HEK293T (cell line): Measurements from ENCODE around the gene GJA10.

Experiments used
- ARNT ChIP-seq: fragments of 450-650 bp; IDR thresholded peaks from 2 replicates; pipeline ENCODE4 v1.6.1; 2017; ENCODE audit warnings: mild to moderate bottlenecking
- BHLHE40 ChIP-seq: fragments of 450-650 bp; IDR thresholded peaks from 2 replicates; pipeline ENCODE4 v1.6.1; 2016; ENCODE audit warnings: mild to moderate bottlenecking, moderate library complexity, borderline replicate concordance
- CTBP1 ChIP-seq: fragments of 450-650 bp; IDR thresholded peaks from 2 replicates; pipeline ENCODE4 v1.6.1; 2016; ENCODE audit warnings: borderline replicate concordance
- ELF4 ChIP-seq: fragments of 450-650 bp; IDR thresholded peaks from 2 replicates; pipeline ENCODE4 v1.6.1; 2017; ENCODE audit warnings: antibody characterized with exemption
- FOXA1 ChIP-seq: fragments of 450-650 bp; IDR thresholded peaks from 2 replicates; pipeline ENCODE4 v1.6.1; 2016; ENCODE audit warnings: mild to moderate bottlenecking
- FOXK2 ChIP-seq: fragments of 450-650 bp; IDR thresholded peaks from 2 replicates; pipeline ENCODE4 v1.6.1; 2016; ENCODE audit warnings: mild to moderate bottlenecking
- FOXM1 ChIP-seq: fragments of 450-650 bp; IDR thresholded peaks from 2 replicates; pipeline ENCODE4 v1.6.1; 2017; ENCODE audit warnings: mild to moderate bottlenecking, borderline replicate concordance
- L3MBTL2 ChIP-seq: fragments of 450-650 bp; conservative IDR thresholded peaks from 2 replicates; pipeline ENCODE4 v1.6.1; 2016; ENCODE audit warnings: mild to moderate bottlenecking
- PKNOX1 ChIP-seq: fragments of 450-650 bp; IDR thresholded peaks from 2 replicates; pipeline ENCODE4 v1.6.1; 2016
- SP1 ChIP-seq: fragments of 450-650 bp; IDR thresholded peaks from 2 replicates; pipeline ENCODE4 v1.6.1; 2017
- SUZ12 ChIP-seq: fragments of 450-650 bp; IDR thresholded peaks from 2 replicates; pipeline ENCODE4 v1.6.1; 2016; ENCODE audit warnings: mild to moderate bottlenecking
- TARDBP ChIP-seq: fragments of 450-650 bp; IDR thresholded peaks from 2 replicates; pipeline ENCODE4 v1.6.1; 2016

GRCh38 chr6:89939144-89939543, 44.9 kb downstream of the GJA10 start:
- TF ChIP-seq FOXA1 (no peak), SUZ12 (no peak), BHLHE40 (no peak), FOXK2 (no peak), L3MBTL2 (no peak), SP1 (no peak), PKNOX1 (no peak), FOXM1 (no peak), ARNT (no peak), TARDBP (no peak), ELF4 (no peak), CTBP1 (no peak)
